Measurements from ENCODE around the gene NFRKB.

Gene NFRKB

DNA sequence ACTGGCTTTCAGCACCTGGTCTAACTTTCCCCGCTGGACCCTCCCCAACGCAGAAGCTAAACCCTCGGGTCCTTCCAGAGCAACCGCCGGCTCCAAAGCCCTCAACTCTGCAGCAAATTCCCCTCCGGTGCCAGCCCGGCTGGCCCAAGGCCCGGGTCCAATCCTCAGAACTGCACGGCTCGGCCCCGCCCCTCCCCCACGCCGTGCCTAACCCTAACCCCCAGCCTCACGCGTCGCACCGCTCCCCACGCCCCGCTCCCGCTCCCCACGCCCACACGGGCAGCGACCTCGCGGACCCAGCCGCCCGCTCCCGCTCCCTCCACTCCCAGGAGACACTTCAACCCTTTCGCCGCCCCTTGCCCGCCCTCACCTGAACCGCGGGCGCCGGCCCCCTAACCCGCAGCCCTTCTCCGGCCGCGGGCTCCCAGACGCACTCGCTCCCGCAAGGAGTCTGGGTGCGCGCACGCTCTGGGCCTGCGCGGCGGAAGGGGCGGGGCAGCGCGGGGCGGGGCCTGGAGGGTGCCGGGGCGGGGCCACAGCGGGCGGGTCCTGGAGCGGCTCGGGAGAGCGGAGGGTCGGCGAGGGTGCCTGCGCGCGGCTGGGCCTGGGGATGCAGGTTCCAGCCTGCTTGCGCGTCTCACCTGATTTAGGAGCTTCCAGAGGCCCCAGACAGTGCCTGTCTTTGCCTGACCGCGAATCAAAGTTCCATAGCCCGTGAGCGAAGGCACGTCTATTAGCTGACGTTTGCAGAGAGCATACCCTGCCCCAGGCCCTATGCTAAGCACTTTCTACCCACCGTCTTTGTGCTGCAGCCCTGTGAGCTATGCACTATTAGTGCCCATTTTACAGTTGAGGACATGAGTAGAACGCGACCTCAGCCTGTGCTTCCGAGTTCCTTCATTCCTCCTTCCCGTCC lies at the start of gene NFRKB:
Gene NFRKB, minus strand, starts transcription at position 453 of the 916 bp plus-strand sequence. CDS start 2,729 bp downstream, outside the sequence.
- Histone ChIP-seq H3K4me1 (ENCODE audit: control insufficient read depth, insufficient read depth, low read length) (peaks cover 6% of the 10 kb centered on the region), H3K4me3 (ENCODE audit: low read depth, low read length) (peak within 1 kb of the TSS; percentile 90), H3K27me3 (ENCODE audit: control insufficient read depth, insufficient read depth, low read length) (no peaks in the 10 kb centered on the region), H3K36me3 (ENCODE audit: control insufficient read depth, insufficient read depth, low read length) (peaks cover 5% of the 10 kb centered on the region), H3K9me3 (ENCODE audit: control insufficient read depth, insufficient read depth, low read length) (no peaks in the 10 kb centered on the region), H3K9ac (ENCODE audit: low read depth, low read length) (peak within 1 kb of the TSS; percentile 72)

- H3K9ac ChIP-seq (ENCODE audit: low read depth, low read length), result no peak overlapping the region
- no peaks in the 10 kb centered on the region for H3K4me1 ChIP-seq (ENCODE audit: control insufficient read depth, insufficient read depth, low read length)
- H3K4me3 ChIP-seq (ENCODE audit: low read depth, low read length), result no peak overlapping the region
These were observed 49.3 kb upstream of the NFRKB start for GRCh38 chr11:129944696-129945095.

GRCh38 chr11:129943036-129943435 lies 47.7 kb upstream of the NFRKB start:
- Histone ChIP-seq H3K9ac (ENCODE audit: low read depth, low read length) (no peak overlapping the region), H3K36me3 (ENCODE audit: control insufficient read depth, insufficient read depth, low read length) (peaks cover 10% of the 10 kb centered on the region), H3K27me3 (ENCODE audit: control insufficient read depth, insufficient read depth, low read length) (no peaks in the 10 kb centered on the region), H3K9me3 (ENCODE audit: control insufficient read depth, insufficient read depth, low read length) (no peaks in the 10 kb centered on the region), H3K4me3 (ENCODE audit: low read depth, low read length) (no peak overlapping the region), H3K4me1 (ENCODE audit: control insufficient read depth, insufficient read depth, low read length) (no peaks in the 10 kb centered on the region)

More at GRCh38 chr11:129944696-129945095, 49.3 kb upstream of the NFRKB start:
- no peaks in the 10 kb centered on the region for H3K9me3 ChIP-seq (ENCODE audit: control insufficient read depth, insufficient read depth, low read length)
- H3K36me3 ChIP-seq (ENCODE audit: control insufficient read depth, insufficient read depth, low read length), result peaks cover 10% of the 10 kb centered on the region
- no peaks in the 10 kb centered on the region for H3K27me3 ChIP-seq (ENCODE audit: control insufficient read depth, insufficient read depth, low read length)

GRCh38 chr11:129939510-129939909 lies 44.1 kb upstream of the NFRKB start:
- no peak overlapping the region for H3K4me3 ChIP-seq (ENCODE audit: low read depth, low read length)
- H3K9ac ChIP-seq (ENCODE audit: low read depth, low read length), result no peak overlapping the region
- H3K27me3 ChIP-seq (ENCODE audit: control insufficient read depth, insufficient read depth, low read length), result no peaks in the 10 kb centered on the region
- H3K4me1 ChIP-seq (ENCODE audit: control insufficient read depth, insufficient read depth, low read length), result peaks cover 9% of the 10 kb centered on the region
- H3K36me3 ChIP-seq (ENCODE audit: control insufficient read depth, insufficient read depth, low read length), result no peaks in the 10 kb centered on the region
- H3K9me3 ChIP-seq (ENCODE audit: control insufficient read depth, insufficient read depth, low read length), result no peaks in the 10 kb centered on the region

- no peak overlapping the region for H3K9ac ChIP-seq (ENCODE audit: low read depth, low read length)
These were observed 43.4 kb upstream of the NFRKB start for GRCh38 chr11:129938764-129939163.

GRCh38 chr11:129937592-129938238 lies 42.3 kb upstream of the NFRKB start:
- no peaks in the 10 kb centered on the region for H3K36me3 ChIP-seq (ENCODE audit: control insufficient read depth, insufficient read depth, low read length)
- H3K4me1 ChIP-seq (ENCODE audit: control insufficient read depth, insufficient read depth, low read length), result peaks cover 9% of the 10 kb centered on the region
- H3K27me3 ChIP-seq (ENCODE audit: control insufficient read depth, insufficient read depth, low read length), result no peaks in the 10 kb centered on the region
- H3K4me3 ChIP-seq (ENCODE audit: low read depth, low read length), result no peak overlapping the region
- no peak overlapping the region for H3K9ac ChIP-seq (ENCODE audit: low read depth, low read length)
- H3K9me3 ChIP-seq (ENCODE audit: control insufficient read depth, insufficient read depth, low read length), result no peaks in the 10 kb centered on the region

More at GRCh38 chr11:129938764-129939163, 43.4 kb upstream of the NFRKB start:
- Histone ChIP-seq H3K4me3 (ENCODE audit: low read depth, low read length) (no peak overlapping the region), H3K9me3 (ENCODE audit: control insufficient read depth, insufficient read depth, low read length) (no peaks in the 10 kb centered on the region), H3K36me3 (ENCODE audit: control insufficient read depth, insufficient read depth, low read length) (no peaks in the 10 kb centered on the region), H3K27me3 (ENCODE audit: control insufficient read depth, insufficient read depth, low read length) (no peaks in the 10 kb centered on the region), H3K4me1 (ENCODE audit: control insufficient read depth, insufficient read depth, low read length) (peaks cover 9% of the 10 kb centered on the region)

DNA sequence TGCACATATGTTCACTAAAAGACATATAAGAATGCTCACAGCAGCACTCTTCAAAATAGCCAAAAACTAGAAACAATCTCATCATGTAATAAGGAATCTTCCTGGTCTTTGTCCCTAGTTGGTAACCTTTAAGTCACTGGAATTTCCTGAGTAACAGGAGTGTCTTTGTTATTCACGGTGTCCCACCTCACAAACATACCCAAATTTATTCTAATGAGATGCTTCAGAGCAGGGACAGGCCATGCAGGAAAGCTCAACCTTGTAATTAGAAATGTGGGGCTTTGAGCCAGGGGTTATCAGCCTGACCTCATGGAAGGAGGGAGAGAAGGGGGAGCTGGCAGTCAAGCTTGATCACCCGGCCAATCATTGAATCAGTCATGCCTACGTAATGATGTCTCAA lies 40.3 kb upstream of the NFRKB start:
- peaks cover 6% of the 10 kb centered on the region for H3K36me3 ChIP-seq (ENCODE audit: control insufficient read depth, insufficient read depth, low read length)
- H3K4me3 ChIP-seq (ENCODE audit: low read depth, low read length), result no peak overlapping the region
- peaks cover 9% of the 10 kb centered on the region for H3K4me1 ChIP-seq (ENCODE audit: control insufficient read depth, insufficient read depth, low read length)
- H3K9ac ChIP-seq (ENCODE audit: low read depth, low read length), result no peak overlapping the region
- H3K27me3 ChIP-seq (ENCODE audit: control insufficient read depth, insufficient read depth, low read length), result no peaks in the 10 kb centered on the region
- no peaks in the 10 kb centered on the region for H3K9me3 ChIP-seq (ENCODE audit: control insufficient read depth, insufficient read depth, low read length)

DNA sequence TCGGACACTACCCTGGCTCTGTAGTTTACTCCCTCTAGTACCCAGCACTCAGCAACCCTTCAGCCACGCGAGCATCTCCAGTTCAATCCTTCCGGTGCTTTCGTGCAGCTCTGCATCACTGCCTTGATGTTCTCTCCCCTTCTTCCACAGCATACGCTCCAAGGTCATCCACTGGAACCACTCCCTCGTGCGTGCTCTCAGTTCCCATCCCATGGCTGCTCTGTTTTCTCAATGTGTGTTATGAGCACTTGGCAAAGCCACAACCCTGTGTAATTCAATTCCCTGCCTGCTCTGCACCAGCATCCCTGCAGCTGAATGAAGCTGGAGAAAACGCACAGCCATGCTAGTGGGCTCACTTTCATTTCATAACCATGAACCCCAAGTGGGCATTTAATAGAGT lies 38.5 kb upstream of the NFRKB start:
- peaks cover 7% of the 10 kb centered on the region for H3K36me3 ChIP-seq (ENCODE audit: control insufficient read depth, insufficient read depth, low read length)
- H3K9me3 ChIP-seq (ENCODE audit: control insufficient read depth, insufficient read depth, low read length), result no peaks in the 10 kb centered on the region

DNA sequence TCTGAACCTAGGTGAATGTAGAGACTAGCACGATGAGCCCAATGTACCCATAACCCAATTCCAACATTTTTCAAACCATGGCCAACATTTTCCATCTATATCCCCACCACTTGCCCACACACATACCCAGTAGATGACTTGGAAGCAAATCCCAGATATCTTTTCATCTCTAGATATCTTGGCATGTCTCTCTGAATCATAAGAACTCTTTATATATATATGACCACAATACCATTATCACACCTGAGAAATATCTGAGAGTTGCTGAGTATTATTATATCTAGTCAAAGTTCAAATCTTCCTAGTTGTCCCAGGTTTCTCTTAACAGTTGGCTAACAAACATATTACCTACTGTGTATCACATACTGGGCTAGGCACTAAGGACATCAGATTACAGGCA lies 37.9 kb upstream of the NFRKB start:
- Histone ChIP-seq H3K9me3 (ENCODE audit: control insufficient read depth, insufficient read depth, low read length) (no peaks in the 10 kb centered on the region), H3K27me3 (ENCODE audit: control insufficient read depth, insufficient read depth, low read length) (no peaks in the 10 kb centered on the region), H3K4me3 (ENCODE audit: low read depth, low read length) (no peak overlapping the region), H3K9ac (ENCODE audit: low read depth, low read length) (no peak overlapping the region), H3K4me1 (ENCODE audit: control insufficient read depth, insufficient read depth, low read length) (peaks cover 9% of the 10 kb centered on the region), H3K36me3 (ENCODE audit: control insufficient read depth, insufficient read depth, low read length) (peaks cover 7% of the 10 kb centered on the region)

More for the DNA sequence above, 38.5 kb upstream of the NFRKB start:
- Histone ChIP-seq H3K4me1 (ENCODE audit: control insufficient read depth, insufficient read depth, low read length) (peaks cover 9% of the 10 kb centered on the region), H3K27me3 (ENCODE audit: control insufficient read depth, insufficient read depth, low read length) (no peaks in the 10 kb centered on the region), H3K4me3 (ENCODE audit: low read depth, low read length) (no peak overlapping the region), H3K9ac (ENCODE audit: low read depth, low read length) (no peak overlapping the region)

DNA sequence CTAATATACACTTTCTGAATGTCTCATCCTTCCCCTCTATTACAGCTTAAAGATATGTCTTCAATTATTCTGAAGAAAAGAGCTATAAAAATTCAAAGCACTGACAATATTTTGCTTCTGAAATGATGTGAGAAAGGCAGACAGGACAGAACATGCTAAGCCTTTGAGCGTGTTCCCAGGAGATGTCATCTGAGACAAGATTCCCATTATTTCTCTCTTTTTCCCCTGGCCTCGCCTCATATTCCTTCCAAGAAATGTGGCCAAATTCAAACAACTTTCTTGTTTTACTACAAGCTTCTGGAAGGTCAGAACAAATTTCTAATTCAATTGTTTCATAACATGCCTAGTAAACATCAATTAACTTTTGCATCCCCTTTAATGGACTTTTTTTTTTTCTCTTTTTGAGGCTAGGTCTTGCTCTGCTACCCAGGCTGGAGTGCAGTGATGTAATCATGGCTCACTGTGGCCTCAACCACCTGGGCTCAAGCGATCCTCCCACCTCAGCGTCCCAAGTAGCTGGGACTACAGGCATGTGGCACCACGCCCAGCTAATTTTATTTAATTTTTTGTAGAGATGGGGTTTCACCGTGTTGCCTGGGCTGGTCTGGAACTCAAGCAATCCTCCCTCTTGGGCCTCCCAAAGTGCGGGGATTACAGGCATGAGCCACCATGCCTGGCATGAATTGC lies 37.1 kb upstream of the NFRKB start:
- Histone ChIP-seq H3K36me3 (ENCODE audit: control insufficient read depth, insufficient read depth, low read length) (peaks cover 7% of the 10 kb centered on the region), H3K9me3 (ENCODE audit: control insufficient read depth, insufficient read depth, low read length) (no peaks in the 10 kb centered on the region), H3K27me3 (ENCODE audit: control insufficient read depth, insufficient read depth, low read length) (no peaks in the 10 kb centered on the region), H3K4me3 (ENCODE audit: low read depth, low read length) (no peak overlapping the region), H3K4me1 (ENCODE audit: control insufficient read depth, insufficient read depth, low read length) (peaks cover 5% of the 10 kb centered on the region), H3K9ac (ENCODE audit: low read depth, low read length) (no peak overlapping the region)

- H3K36me3 ChIP-seq (ENCODE audit: control insufficient read depth, insufficient read depth, low read length), result peaks cover 7% of the 10 kb centered on the region
- H3K9me3 ChIP-seq (ENCODE audit: control insufficient read depth, insufficient read depth, low read length), result no peaks in the 10 kb centered on the region
- H3K4me1 ChIP-seq (ENCODE audit: control insufficient read depth, insufficient read depth, low read length), result peaks cover 4% of the 10 kb centered on the region
- H3K9ac ChIP-seq (ENCODE audit: low read depth, low read length), result no peak overlapping the region
- H3K27me3 ChIP-seq (ENCODE audit: control insufficient read depth, insufficient read depth, low read length), result no peaks in the 10 kb centered on the region
- no peak overlapping the region for H3K4me3 ChIP-seq (ENCODE audit: low read depth, low read length)
These were observed 35.4 kb upstream of the NFRKB start for GRCh38 chr11:129930743-129931142.

All from iPS-15b (cell line).